LNCAP (cell line): ENCODE measurements around the gene DAAM2.

ENCODE experiments used
- CTCF ChIP-seq: fragments of 450-650 bp; IDR thresholded peaks from 2 replicates; pipeline ENCODE4 v1.5.1; 2017; ENCODE audit warnings: mild to moderate bottlenecking

DAAM2 gene

GRCh38 chr6:39758905-39759605 is 33.1 kb upstream of the DAAM2 start:
- no peak for TF ChIP-seq CTCF

- no peak for TF ChIP-seq CTCF
Measured at GRCh38 chr6:39760226-39760952, 31.8 kb upstream of the DAAM2 start.

GRCh38 chr6:39765508-39766065 is 26.6 kb upstream of the DAAM2 start:
- TF ChIP-seq CTCF: no peak

- TF ChIP-seq CTCF: no peak
Measured at GRCh38 chr6:39769012-39769411, 23.2 kb upstream of the DAAM2 start.

GRCh38 chr6:39770446-39770845 is 21.7 kb upstream of the DAAM2 start:
- TF ChIP-seq CTCF: no peak

- TF ChIP-seq CTCF: no peak
Measured at GRCh38 chr6:39772559-39773273, 19.5 kb upstream of the DAAM2 start.

- no peak for TF ChIP-seq CTCF
Measured at GRCh38 chr6:39773782-39774181, 18.4 kb upstream of the DAAM2 start.
